ENCODE results near the gene SEMA6C.

- TF ChIP-seq ISL1 (CRISPR knock-in tag; IDR thresholded peaks at IDR 0.05): no peak
- no peak for TF ChIP-seq PATZ1 (CRISPR knock-in tag; IDR thresholded peaks at IDR 0.05; ENCODE audit: borderline replicate concordance)
- no peak for TF ChIP-seq ARNTL (CRISPR knock-in tag; IDR thresholded peaks at IDR 0.05; ENCODE audit: borderline replicate concordance, low read depth)
- TF ChIP-seq BACH2 (CRISPR knock-in tag; IDR thresholded peaks at IDR 0.05; ENCODE audit: borderline replicate concordance): no peak
- no peak for TF ChIP-seq SNAI2 (CRISPR knock-in tag; IDR thresholded peaks at IDR 0.05)
- no peak for TF ChIP-seq ZFP3 (CRISPR knock-in tag; IDR thresholded peaks at IDR 0.05)
- no peak for TF ChIP-seq CSRNP3 (CRISPR knock-in tag; IDR thresholded peaks at IDR 0.05)
- TF ChIP-seq RARB (CRISPR knock-in tag; IDR thresholded peaks at IDR 0.05): no peak
- no peak for TF ChIP-seq ESRRG (CRISPR knock-in tag; IDR thresholded peaks at IDR 0.05)
- no peak for TF ChIP-seq TOX (CRISPR knock-in tag; IDR thresholded peaks at IDR 0.05; ENCODE audit: borderline replicate concordance)
- no peak for TF ChIP-seq PPARA (CRISPR knock-in tag; IDR thresholded peaks at IDR 0.05; ENCODE audit: borderline replicate concordance)
- no peak for TF ChIP-seq CSDC2 (CRISPR knock-in tag; IDR thresholded peaks at IDR 0.05)
These were observed 14.0 kb downstream of the SEMA6C start for GRCh38 chr1:151132335-151133017.

Measured in SK-N-SH treated with all-trans-retinoic acid at 6 μM for 48 hours (cell line).